ENCODE measurements around the gene SOWAHB. TPM values are rescaled to one million over a fixed set of nuclear protein-coding genes. Genes with fewer than 3 reads are reported as not detected.

SOWAHB gene
- total RNA-seq, 4 donors from 2014 or later = 19.3 to 63.2 (median 33.1) TPM

DNA sequence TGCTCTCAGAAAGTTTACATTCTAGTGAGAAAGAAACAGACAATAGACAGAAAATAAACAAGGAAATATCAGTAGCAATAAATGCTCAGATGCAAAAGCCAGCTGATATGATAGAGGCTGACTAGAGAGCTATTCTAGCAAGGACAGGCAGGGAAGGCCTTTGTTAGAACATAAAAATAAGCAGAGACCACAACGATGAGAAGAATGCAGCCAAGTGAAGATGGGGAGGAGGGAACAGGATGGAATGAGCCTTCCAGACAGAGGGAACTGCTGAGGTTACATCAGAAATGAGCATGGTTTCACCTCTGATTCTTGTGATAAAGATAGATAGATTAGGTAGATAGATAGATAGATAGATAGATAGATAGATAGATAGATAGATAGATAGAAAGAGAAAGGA is 7.6 kb upstream of the SOWAHB start:
- Histone ChIP-seq H3K9me3 (no peaks in the 10 kb centered on the region), H3K27ac (no peak overlapping the region), H3K4me1 (peaks cover 0 to 12% (median 2%) of the 10 kb centered on the region in 4 donors), H3K4me3 (no peak overlapping the region), H3K27me3 (no peaks in the 10 kb centered on the region), H3K36me3 (no peaks in the 10 kb centered on the region)
- in situ Hi-C loops (cut with MboI; ENCODE audit: low pct_ligation_motif_present in 1 of 4, low pct_unique_long_range_greater_than_20kb in 1 of 4, low sequenced_read_pairs in 3 of 4) (no loop called here), intact Hi-C loops (cut with DNase I; ENCODE audit: low total_unique reads) (loop anchor here (5.0 kb wide), 1 partner anchor 1097 kb away; no protein-coding TSS in a partner anchor)
- WGBS, 2 donors (ENCODE audit: low coverage in 1 of 2) = 42 to 56% methylated on average over 1 of the region's 1 CpG
- TF ChIP-seq POLR2AphosphoS5 (IDR thresholded peaks at IDR 0.05) (no peak), EP300 (IDR thresholded peaks at IDR 0.05; ENCODE audit: low read depth) (no peak), POLR2A (IDR thresholded peaks at IDR 0.05) (no peak)
- TF ChIP-seq, protein P1, sequence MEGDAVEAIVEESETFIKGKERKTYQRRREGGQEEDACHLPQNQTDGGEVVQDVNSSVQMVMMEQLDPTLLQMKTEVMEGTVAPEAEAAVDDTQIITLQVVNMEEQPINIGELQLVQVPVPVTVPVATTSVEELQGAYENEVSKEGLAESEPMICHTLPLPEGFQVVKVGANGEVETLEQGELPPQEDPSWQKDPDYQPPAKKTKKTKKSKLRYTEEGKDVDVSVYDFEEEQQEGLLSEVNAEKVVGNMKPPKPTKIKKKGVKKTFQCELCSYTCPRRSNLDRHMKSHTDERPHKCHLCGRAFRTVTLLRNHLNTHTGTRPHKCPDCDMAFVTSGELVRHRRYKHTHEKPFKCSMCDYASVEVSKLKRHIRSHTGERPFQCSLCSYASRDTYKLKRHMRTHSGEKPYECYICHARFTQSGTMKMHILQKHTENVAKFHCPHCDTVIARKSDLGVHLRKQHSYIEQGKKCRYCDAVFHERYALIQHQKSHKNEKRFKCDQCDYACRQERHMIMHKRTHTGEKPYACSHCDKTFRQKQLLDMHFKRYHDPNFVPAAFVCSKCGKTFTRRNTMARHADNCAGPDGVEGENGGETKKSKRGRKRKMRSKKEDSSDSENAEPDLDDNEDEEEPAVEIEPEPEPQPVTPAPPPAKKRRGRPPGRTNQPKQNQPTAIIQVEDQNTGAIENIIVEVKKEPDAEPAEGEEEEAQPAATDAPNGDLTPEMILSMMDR (IDR thresholded peaks at IDR 0.05) = no peak
- no peak for DNase-seq

DNA sequence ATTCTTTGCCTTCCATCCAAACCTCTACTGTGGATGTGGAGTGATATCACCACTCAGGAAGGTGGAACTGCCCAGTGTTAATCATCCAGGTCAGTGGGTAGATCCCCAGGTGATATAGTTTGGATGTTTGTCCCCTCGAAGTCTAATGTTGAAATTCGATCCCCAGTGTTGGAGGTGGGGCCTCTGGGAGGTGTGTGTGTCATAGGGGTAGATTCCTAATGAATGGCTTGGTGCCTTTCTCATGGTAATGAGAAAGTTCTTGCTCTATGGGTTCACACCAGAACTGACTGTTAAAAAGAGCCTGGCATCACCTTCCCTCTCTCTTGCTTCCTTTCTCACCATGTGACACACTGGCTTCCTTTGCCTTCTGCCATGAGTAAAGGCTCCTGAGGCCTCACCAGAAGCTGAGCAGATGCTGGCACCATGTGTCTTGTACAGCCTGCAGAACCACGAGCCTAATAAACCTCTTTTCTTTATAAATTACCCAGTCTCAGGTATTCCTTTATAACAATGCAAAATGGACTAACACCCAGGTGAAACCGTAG is 6.8 kb upstream of the SOWAHB start:
- in situ Hi-C loops (cut with MboI; ENCODE audit: low pct_ligation_motif_present in 1 of 4, low pct_unique_long_range_greater_than_20kb in 1 of 4, low sequenced_read_pairs in 3 of 4) = no loop called here
- DNase-seq = no peak
- Histone ChIP-seq H3K36me3 (no peaks in the 10 kb centered on the region), H3K4me1 (peaks cover 0 to 12% (median 2%) of the 10 kb centered on the region in 4 donors), H3K27me3 (no peaks in the 10 kb centered on the region), H3K4me3 (no peak overlapping the region), H3K9me3 (no peaks in the 10 kb centered on the region), H3K27ac (no peak overlapping the region)
- TF ChIP-seq EP300 (IDR thresholded peaks at IDR 0.05; ENCODE audit: low read depth) (no peak), POLR2A (IDR thresholded peaks at IDR 0.05) (no peak), POLR2AphosphoS5 (IDR thresholded peaks at IDR 0.05) (no peak)
- TF ChIP-seq, protein P1 (IDR thresholded peaks at IDR 0.05) = no peak
- intact Hi-C loops (cut with DNase I; ENCODE audit: low total_unique reads) = loop anchor here (5.0 kb wide), 1 partner anchor 1098 kb away; no protein-coding TSS in a partner anchor
- 89 to 92% methylated on average over 3 to 4 of the region's 4 CpGs for WGBS, 2 donors (ENCODE audit: low coverage in 1 of 2)

DNA sequence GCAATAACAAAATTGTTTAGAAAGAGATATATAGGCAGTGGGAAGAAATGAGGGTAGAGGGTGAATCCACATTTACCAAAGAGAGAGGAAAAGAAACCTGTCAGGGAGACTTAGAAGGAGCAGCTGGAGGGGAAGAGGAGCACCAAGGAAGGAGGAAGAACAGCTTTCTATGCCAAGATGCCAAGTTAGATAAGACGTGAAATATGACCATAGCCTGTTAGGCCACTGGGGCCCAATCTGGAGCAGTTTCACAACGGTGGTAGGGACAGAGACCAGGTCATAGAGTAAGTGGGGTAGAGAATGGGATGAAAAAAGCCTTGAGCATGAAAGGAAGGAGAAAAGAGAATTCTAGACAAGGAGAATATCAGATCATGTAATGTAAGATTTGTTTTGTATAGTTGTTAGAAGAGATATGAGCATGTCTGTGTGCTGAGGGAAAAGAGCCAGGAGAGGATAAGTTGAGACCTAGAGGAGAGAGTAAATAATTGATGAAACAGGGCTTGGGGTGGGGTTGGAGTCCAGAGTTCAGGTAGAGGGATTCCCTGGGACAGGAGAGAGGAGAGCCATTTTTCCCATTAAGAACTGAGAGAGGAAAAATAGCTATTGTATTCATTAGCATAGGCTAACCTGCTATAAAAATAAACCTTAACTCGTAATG is 4.4 kb upstream of the SOWAHB start:
- 11 to 41% methylated on average over 3 of the region's 3 CpGs for WGBS, 2 donors (ENCODE audit: low coverage in 1 of 2)
- in situ Hi-C loops (cut with MboI; ENCODE audit: low pct_ligation_motif_present in 1 of 4, low pct_unique_long_range_greater_than_20kb in 1 of 4, low sequenced_read_pairs in 3 of 4) = no loop called here

DNA sequence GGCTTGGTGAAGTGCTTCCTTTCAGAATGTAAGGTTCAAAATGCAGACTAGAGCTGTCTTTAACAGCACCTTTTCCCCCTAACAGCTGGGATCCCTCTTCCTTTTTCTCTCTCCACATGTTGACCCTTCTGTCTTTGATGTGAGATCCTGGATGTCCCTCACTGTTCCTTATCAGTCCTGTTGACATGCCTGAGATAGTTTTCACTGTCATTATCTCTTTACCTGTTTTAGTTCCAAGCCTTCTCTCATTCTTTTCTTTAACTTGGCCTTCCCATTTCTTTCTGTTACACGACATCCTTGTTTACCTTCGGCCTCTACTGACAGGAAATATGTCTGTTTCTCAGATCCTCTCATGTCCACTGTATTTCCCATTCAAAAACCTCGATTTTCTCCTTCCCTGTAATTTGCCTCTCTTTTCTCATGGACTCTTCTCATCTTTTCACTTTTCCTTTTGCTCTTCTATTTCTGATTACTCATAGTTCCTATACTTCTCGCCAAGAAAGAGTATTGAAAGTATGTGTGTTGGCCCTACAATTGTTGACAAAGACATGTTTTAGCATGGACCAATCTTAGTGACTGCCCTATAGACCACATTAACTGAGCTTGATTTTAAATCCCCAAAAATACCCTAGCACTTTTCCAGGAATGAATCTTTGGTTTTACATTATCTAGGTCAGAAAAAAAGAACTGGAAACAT is 1.2 kb upstream of the SOWAHB start:
- Histone ChIP-seq H3K27ac (peak overlapping the region in 2 of 4 donors; percentile 89 to 90), H3K27me3 (peaks cover 37% of the 10 kb centered on the region), H3K36me3 (no peaks in the 10 kb centered on the region), H3K9me3 (no peaks in the 10 kb centered on the region), H3K4me1 (peaks cover 2 to 53% (median 14%) of the 10 kb centered on the region in 4 donors), H3K4me3 (peak overlapping the region in 2 of 4 donors; percentile 62 to 73)
- TF ChIP-seq, protein P1 (IDR thresholded peaks at IDR 0.05) = no peak
- TF ChIP-seq POLR2A (IDR thresholded peaks at IDR 0.05) (no peak), POLR2AphosphoS5 (IDR thresholded peaks at IDR 0.05) (no peak), EP300 (IDR thresholded peaks at IDR 0.05; ENCODE audit: low read depth) (no peak)
- 67 to 73% methylated on average over 4 of the region's 4 CpGs for WGBS, 2 donors (ENCODE audit: low coverage in 1 of 2)
- intact Hi-C loops (cut with DNase I; ENCODE audit: low total_unique reads) (no loop called here), in situ Hi-C loops (cut with MboI; ENCODE audit: low pct_ligation_motif_present in 1 of 4, low pct_unique_long_range_greater_than_20kb in 1 of 4, low sequenced_read_pairs in 3 of 4) (no loop called here)
- no peak for DNase-seq

More for the DNA sequence above, 4.4 kb upstream of the SOWAHB start:
- Histone ChIP-seq H3K4me1 (peaks cover 0 to 28% (median 8%) of the 10 kb centered on the region in 4 donors), H3K27me3 (peaks cover 13% of the 10 kb centered on the region), H3K36me3 (no peaks in the 10 kb centered on the region), H3K4me3 (no peak overlapping the region), H3K9me3 (no peaks in the 10 kb centered on the region), H3K27ac (peak overlapping the region; percentile 6 to 60 (median 41))
- intact Hi-C loops (cut with DNase I; ENCODE audit: low total_unique reads) = no loop called here
- TF ChIP-seq EP300 (IDR thresholded peaks at IDR 0.05; ENCODE audit: low read depth) = no peak
- TF ChIP-seq, protein P1 (IDR thresholded peaks at IDR 0.05) = peak in 2 of 5 experiments; percentile 9 to 38
- DNase-seq = peak; percentile 38

Data from transverse colon (tissue), 4 donors.